Measurements from ENCODE around the gene PCSK4.

- TF ChIP-seq CTCF (IDR thresholded peaks at IDR 0.05) (no peak), POLR2AphosphoS5 (IDR thresholded peaks at IDR 0.05; ENCODE audit: low read depth, low read length) (no peak), SIN3A (IDR thresholded peaks at IDR 0.05; ENCODE audit: borderline replicate concordance, insufficient read depth, low read depth, low read length) (no peak)
These were observed 36.1 kb upstream of the PCSK4 start for GRCh38 chr19:1526066-1526778.

Measured in Panc1 (cell line).